ENCODE measurements around the gene BBS10. TPM values are rescaled to one million over a fixed set of nuclear protein-coding genes. Genes with fewer than 3 reads are reported as not detected.
"Not testable (repeated sequence)": the region's sequence is repeated elsewhere in the genome, so short reads cannot be mapped to it uniquely, and the experiment has no call there.

The BBS10 gene
- total and polyA plus RNA-seq, 2 of the 13 experiments (the other 11 are each of a cell fraction or from before 2014, with no cell fraction given): 4.9 to 7.4 TPM

DNA sequence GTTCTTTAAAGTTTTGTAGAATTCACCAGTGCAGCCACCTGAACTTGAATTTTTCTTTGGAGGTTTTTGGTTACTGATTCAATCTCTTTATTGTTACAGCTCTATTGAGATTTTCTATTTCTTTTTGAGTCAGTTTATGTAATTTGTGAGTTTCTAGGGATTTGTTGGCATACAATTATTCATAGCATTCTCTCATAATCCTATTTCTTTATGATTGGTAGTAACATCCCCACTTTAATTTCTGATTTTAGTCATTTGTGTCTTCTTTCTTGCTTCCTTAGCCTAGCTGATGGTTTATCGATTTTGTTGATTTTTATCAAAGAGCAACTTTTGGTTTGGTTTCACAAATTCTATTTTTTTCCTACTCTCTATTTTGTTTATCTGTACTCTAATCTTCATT is 17.9 kb upstream of the BBS10 start:
- intact Hi-C loops (cut with micrococcal nuclease; ENCODE audit: unreplicated experiment): no loop called here
- no peak overlapping the region for H3K4me2 ChIP-seq (ENCODE audit: low read depth, low read length)
- no peak for DNase-seq (ENCODE audit: low spot score)
- FAIRE-seq: no peak
- no peak for ATAC-seq
- no peaks in the 10 kb centered on the region for H3K4me1 ChIP-seq (ENCODE audit: insufficient read depth, low read length)
- no peak overlapping the region for H3K27ac ChIP-seq (ENCODE audit: extremely low read length, insufficient read depth, low read length)
- no peak overlapping the region for H3K4me3 ChIP-seq (replicated peaks in 1 of 3; ENCODE audit: insufficient read depth in 1 of 3, low read depth in 2 of 3, low read length in 3 of 3)
- no peaks in the 10 kb centered on the region for H3K27me3 ChIP-seq (ENCODE audit: control insufficient read depth in 1 of 2, insufficient read depth in 2 of 2, low read length in 2 of 2)
- TF ChIP-seq, protein P1, sequence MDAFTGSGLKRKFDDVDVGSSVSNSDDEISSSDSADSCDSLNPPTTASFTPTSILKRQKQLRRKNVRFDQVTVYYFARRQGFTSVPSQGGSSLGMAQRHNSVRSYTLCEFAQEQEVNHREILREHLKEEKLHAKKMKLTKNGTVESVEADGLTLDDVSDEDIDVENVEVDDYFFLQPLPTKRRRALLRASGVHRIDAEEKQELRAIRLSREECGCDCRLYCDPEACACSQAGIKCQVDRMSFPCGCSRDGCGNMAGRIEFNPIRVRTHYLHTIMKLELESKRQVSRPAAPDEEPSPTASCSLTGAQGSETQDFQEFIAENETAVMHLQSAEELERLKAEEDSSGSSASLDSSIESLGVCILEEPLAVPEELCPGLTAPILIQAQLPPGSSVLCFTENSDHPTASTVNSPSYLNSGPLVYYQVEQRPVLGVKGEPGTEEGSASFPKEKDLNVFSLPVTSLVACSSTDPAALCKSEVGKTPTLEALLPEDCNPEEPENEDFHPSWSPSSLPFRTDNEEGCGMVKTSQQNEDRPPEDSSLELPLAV (CRISPR knock-in tag; conservative IDR thresholded peaks at IDR 0.05; ENCODE audit: low read depth): no peak
- TF ChIP-seq, protein P2, sequence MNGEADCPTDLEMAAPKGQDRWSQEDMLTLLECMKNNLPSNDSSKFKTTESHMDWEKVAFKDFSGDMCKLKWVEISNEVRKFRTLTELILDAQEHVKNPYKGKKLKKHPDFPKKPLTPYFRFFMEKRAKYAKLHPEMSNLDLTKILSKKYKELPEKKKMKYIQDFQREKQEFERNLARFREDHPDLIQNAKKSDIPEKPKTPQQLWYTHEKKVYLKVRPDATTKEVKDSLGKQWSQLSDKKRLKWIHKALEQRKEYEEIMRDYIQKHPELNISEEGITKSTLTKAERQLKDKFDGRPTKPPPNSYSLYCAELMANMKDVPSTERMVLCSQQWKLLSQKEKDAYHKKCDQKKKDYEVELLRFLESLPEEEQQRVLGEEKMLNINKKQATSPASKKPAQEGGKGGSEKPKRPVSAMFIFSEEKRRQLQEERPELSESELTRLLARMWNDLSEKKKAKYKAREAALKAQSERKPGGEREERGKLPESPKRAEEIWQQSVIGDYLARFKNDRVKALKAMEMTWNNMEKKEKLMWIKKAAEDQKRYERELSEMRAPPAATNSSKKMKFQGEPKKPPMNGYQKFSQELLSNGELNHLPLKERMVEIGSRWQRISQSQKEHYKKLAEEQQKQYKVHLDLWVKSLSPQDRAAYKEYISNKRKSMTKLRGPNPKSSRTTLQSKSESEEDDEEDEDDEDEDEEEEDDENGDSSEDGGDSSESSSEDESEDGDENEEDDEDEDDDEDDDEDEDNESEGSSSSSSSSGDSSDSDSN (CRISPR knock-in tag; IDR thresholded peaks at IDR 0.05): no peak
- no peak for TF ChIP-seq JDP2 (CRISPR knock-in tag; IDR thresholded peaks at IDR 0.05; ENCODE audit: borderline replicate concordance)
- H3K9me3 ChIP-seq (ENCODE audit: low read length): no peaks in the 10 kb centered on the region
- ChIA-PET CTCF (ENCODE audit: low intra/inter-chr PET ratio, low total read pairs) (no interaction called here), POLR2A (no interaction called here)
- no TSS peak for BruUV-seq (replicated peaks)
- H3K79me2 ChIP-seq (ENCODE audit: insufficient read depth, low read length): no peaks in the 10 kb centered on the region
- H2AFZ ChIP-seq (ENCODE audit: low read length): no peak overlapping the region
- 100% methylated on average over 1 of the region's 1 CpG for whole genome bisulfite sequencing (ENCODE audit: low lambda C conversion rate)
- no peak overlapping the region for H3K9ac ChIP-seq (ENCODE audit: insufficient read depth, low read depth, low read length)
- peaks cover 3 to 14% of the 10 kb centered on the region in 2 experiments; a peak in 3 of 5 replicates for H3K36me3 ChIP-seq (replicated peaks in 1 of 2; ENCODE audit: control insufficient read depth in 1 of 2, insufficient read depth in 2 of 2, low read length in 2 of 2)
- H4K20me1 ChIP-seq (ENCODE audit: insufficient read depth, low read length): no peaks in the 10 kb centered on the region
- in situ Hi-C loops (cut with HindIII; ENCODE audit: extremely low pct_ligation_motif_present, low pct_unique_long_range_greater_than_20kb): no loop called here

DNA sequence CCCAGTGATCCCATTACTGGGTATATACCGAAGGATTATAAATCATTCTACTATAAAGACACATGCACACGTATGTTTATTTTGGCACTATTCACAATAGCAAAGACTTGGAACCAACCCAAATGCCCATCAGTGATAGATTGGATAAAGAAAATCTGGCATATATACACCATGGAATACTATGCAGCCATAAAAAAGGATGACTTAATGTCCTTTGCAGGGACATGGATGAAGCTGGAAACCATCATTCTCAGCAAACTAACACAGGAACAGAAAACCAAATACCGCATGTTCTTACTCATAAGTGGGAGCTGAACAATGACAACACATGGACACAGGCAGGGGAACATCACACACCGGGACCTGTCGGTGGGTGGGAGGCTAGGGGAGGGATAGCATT is 15.9 kb upstream of the BBS10 start:
- DNase-seq (ENCODE audit: low spot score); CTCF ChIA-PET (ENCODE audit: low intra/inter-chr PET ratio, low total read pairs); H3K9ac ChIP-seq (ENCODE audit: insufficient read depth, low read depth, low read length); FAIRE-seq; ATAC-seq; H3K27me3 ChIP-seq (ENCODE audit: control insufficient read depth in 1 of 2, insufficient read depth in 2 of 2, low read length in 2 of 2); H3K9me3 ChIP-seq (ENCODE audit: low read length); intact Hi-C loops (cut with micrococcal nuclease; ENCODE audit: unreplicated experiment); H2AFZ ChIP-seq (ENCODE audit: low read length); H3K4me2 ChIP-seq (ENCODE audit: low read depth, low read length); in situ Hi-C loops (cut with HindIII; ENCODE audit: extremely low pct_ligation_motif_present, low pct_unique_long_range_greater_than_20kb); H3K79me2 ChIP-seq (ENCODE audit: insufficient read depth, low read length); BruUV-seq (replicated peaks); H4K20me1 ChIP-seq (ENCODE audit: insufficient read depth, low read length); H3K4me1 ChIP-seq (ENCODE audit: insufficient read depth, low read length); H3K27ac ChIP-seq (ENCODE audit: extremely low read length, insufficient read depth, low read length); H3K4me3 ChIP-seq (replicated peaks in 1 of 3; ENCODE audit: insufficient read depth in 1 of 3, low read depth in 2 of 3, low read length in 3 of 3): not testable (repeated sequence)
- WGBS (ENCODE audit: low lambda C conversion rate): over 99% methylated on average over 5 of the region's 5 CpGs
- POLR2A ChIA-PET: interaction anchor here (1.2 kb wide), 1 partner anchor 16 kb away, joined by 3 read pairs; the partner anchor contains the start of gene BBS10
- peaks cover 3 to 11% of the 10 kb centered on the region in 2 experiments; a peak in 3 of 5 replicates for H3K36me3 ChIP-seq (replicated peaks in 1 of 2; ENCODE audit: control insufficient read depth in 1 of 2, insufficient read depth in 2 of 2, low read length in 2 of 2)

Measured in HepG2 (cell line).